HEK293 (cell line): Measurements from ENCODE around the gene SFXN2.

Source experiments
- SCRT1 ChIP-seq: fragments of 450-650 bp; formaldehyde crosslinking; IDR thresholded peaks from 2 replicates; pipeline ENCODE4 v1.5.1; 2016; ENCODE audit warnings: missing biosample characterization, missing genetic modification characterization, borderline replicate concordance

The SFXN2 gene

GRCh38 chr10:102791754-102792395 lies 77.4 kb downstream of the SFXN2 start (continued):
- 0 out of 2 replicates have a peak, but pooled peaks have one; percentile 32 for TF ChIP-seq SCRT1 (tag by site-specific recombination)
